Heart left ventricle (tissue), 16 donors: ENCODE data around the gene CASK. TPM values are rescaled to one million over a fixed set of nuclear protein-coding genes. Genes with fewer than 3 reads are reported as not detected.
"Not testable (repeated sequence)": the region's sequence is repeated elsewhere in the genome, so short reads cannot be mapped to it uniquely, and the experiment has no call there.

ENCODE experiments used
- ATAC-seq, 4 donors: fragments of 200-7000 bp; cut with Tn5 transposase; one replicate each; pipeline ENCODE4 v1.9.1; 2020 to 2022; ENCODE audit warnings: moderate library complexity in 4 of 4, mild to moderate bottlenecking in 3 of 4, moderate number of reproducible peaks in 1 of 4
- DNase-seq, 5 donors: peaks; one replicate each; pipeline ENCODE4 v3.0.0-alpha.2; 2020
- H3K27ac ChIP-seq, 12 donors: fragments of 200-600 bp; sonication (generic) in 4 of 12; one replicate each; pipeline versions ENCODE4 v1.5.0 to v1.8.0; 2016 to 2022; ENCODE audit warnings: mild to moderate bottlenecking in 2 of 12
- H3K27me3 ChIP-seq, 9 donors: fragments of 200-600 bp; sonication (generic) in 2 of 9; one replicate each; pipeline versions ENCODE4 v1.5.1 to v1.8.0; 2016 to 2022; ENCODE audit warnings: mild to moderate bottlenecking in 3 of 9
- H3K36me3 ChIP-seq, 9 donors: fragments of 200-600 bp; sonication (generic) in 2 of 9; one replicate each; pipeline versions ENCODE4 v1.5.0 to v1.8.0; 2018 to 2022; ENCODE audit warnings: mild to moderate bottlenecking in 2 of 9
- H3K4me1 ChIP-seq, 12 donors: fragments of 200-600 bp; sonication (generic) in 4 of 12; one replicate each; pipeline versions ENCODE4 v1.5.0 to v1.8.0; 2016 to 2022; ENCODE audit warnings: mild to moderate bottlenecking in 3 of 12
- H3K4me3 ChIP-seq, 12 donors: fragments of 200-600 bp; sonication (generic) in 4 of 12; one replicate each; pipeline versions ENCODE4 v1.5.0 to v1.8.0; 2017 to 2022; ENCODE audit warnings: mild to moderate bottlenecking in 9 of 12, moderate library complexity in 4 of 12
- H3K9me3 ChIP-seq, 12 donors: fragments of 200-600 bp; sonication (generic) in 4 of 12; one replicate each; pipeline versions ENCODE4 v1.5.0 to v1.8.0; 2016 to 2022; ENCODE audit warnings: mild to moderate bottlenecking in 1 of 12
- CTCF ChIP-seq, 12 donors: fragments of 200-600 bp; sonication (generic) in 4 of 12; IDR thresholded peaks; one replicate each; pipeline versions ENCODE4 v1.5.0 to v1.8.0; 2018 to 2022; ENCODE audit warnings: antibody characterized with exemption in 12 of 12, mild to moderate bottlenecking in 5 of 12
- POLR2A ChIP-seq, 2 donors: fragments of 450-650 bp; IDR thresholded peaks; one replicate each; pipeline ENCODE4 v1.6.1; 2017; ENCODE audit warnings: antibody characterized with exemption in 2 of 2, mild to moderate bottlenecking in 2 of 2, moderate library complexity in 2 of 2
- WGBS, 4 donors: extraction: QIAGEN DNeasy Blood & Tissue Kit in 2 of 4; methylation state at CpG; one replicate each; pipeline versions ENCODE4 v1.1.5 to v1.1.7; 2013 to 2018; 5-methylcytosine and 5-hydroxymethylcytosine counted together
- intact Hi-C, 10 donors: fragments of 100-400 bp; cut with DNase I; formaldehyde crosslinking; loops; one replicate each; pipeline versions ENCODE4 v1.11.1 to v1.14.2; 2022
- polyA plus RNA-seq, 2 donors: library from polyadenylated mRNA; stranded (reverse); fragments of 200-250 nt; gene quantifications; one replicate each; pipeline ENCODE4 v1.2.3, GENCODE V29; 2013
- total RNA-seq, 9 donors: library from RNA; depleted of rRNA in 2 of 9; stranded (reverse); fragments of >200 nt in 2 of 9; fragmentation: NEBNext Ultra II Directional in 3 of 9; extraction: Animal tissue kit (Norgen Biotek cat#: 25700) in 3 of 9; gene quantifications; one replicate each; pipeline versions ENCODE4 v1.1.0 to v1.2.4, GENCODE V29; 2016 to 2023
- donor health status: ischemic (EF 13 %, LVEDD 7.1; RV severe dilation, severe dysfunction).
- donor health status: healthy with polysubstance abuse.
- donor health status: DM: no; HTN: yes; CAD: no.
- donor health status: DM: no; HTN: no; CAD: no.
- donor health status: ischemic (EF 25% LVEDD 6.9; RV normal size, moderate dysfunction).
- donor health status: ischemic (EF 25% LVEDD 5.7; RV mildly dilated, moderate dysfunction).
- donor health status: healthy.
- donor health status: DM: yes; HTN: yes; CAD: no.
- donor health status: ischemic (EF 35%, LVEDD 5.7; RV mildly dilated, moderate dysfunction).
- donor health status: nonischemic (EF 11% LVEDD 7.7; RV severe dilation, severe dysfunction).
- donor health status: DM: yes; HTN: yes; CAD: no.
- donor health status: PGD.
- donor health status: ischemic (EF 29% LVEDD 5.4; RV normal size, mild dysfunction).
- donor health status: nonischemic (EF 23%, LVEDD 6.1; RV moderate dilation, normal function).

Gene CASK
- total and polyA plus RNA-seq, 11 donors = 2.9 to 25.6 (median 13.6) TPM

- H3K27ac ChIP-seq = peak overlapping the region in 1 of 12 donors; percentile 38
Measured at GRCh38 chrX:41720125-41720779, 203.1 kb downstream of the CASK start.

GRCh38 chrX:41719610-41720009, 203.7 kb downstream of the CASK start:
- intact Hi-C loops, H3K4me3 ChIP-seq, ATAC-seq, H3K36me3 ChIP-seq, DNase-seq: not testable (repeated sequence)
- Histone ChIP-seq H3K27me3 (peaks cover 0 to 11% (median 0%) of the 10 kb centered on the region in 9 donors), H3K9me3 (peaks cover 0 to 33% (median 0%) of the 10 kb centered on the region in 12 donors), H3K27ac (peak overlapping the region in 1 of 12 donors; percentile 38), H3K4me1 (peaks cover 0 to 20% (median 0%) of the 10 kb centered on the region in 12 donors)
- WGBS, 4 donors = 92 to 96% (median 93%) methylated on average over 6 of the region's 6 CpGs

More at GRCh38 chrX:41720125-41720779, 203.1 kb downstream of the CASK start:
- Histone ChIP-seq H3K4me1 (peaks cover 0 to 20% (median 0%) of the 10 kb centered on the region in 12 donors), H3K9me3 (peaks cover 0 to 33% (median 0%) of the 10 kb centered on the region in 12 donors), H3K4me3 (no peak overlapping the region), H3K27me3 (peaks cover 0 to 11% (median 0%) of the 10 kb centered on the region in 9 donors), H3K36me3 (no peaks in the 10 kb centered on the region)
- 68 to 91% (median 84%) methylated on average over 3 of the region's 3 CpGs for WGBS, 4 donors
- TF ChIP-seq POLR2A (IDR thresholded peaks at IDR 0.05) (no peak), CTCF (IDR thresholded peaks at IDR 0.05) (no peak)
- no peak for ATAC-seq
- DNase-seq = no peak
- intact Hi-C loops = no loop called here

GRCh38 chrX:41718481-41719235, 204.7 kb downstream of the CASK start:
- 81 to 95% (median 90%) methylated on average over 4 of the region's 4 CpGs for WGBS, 4 donors
- Histone ChIP-seq H3K27me3 (peaks cover 0 to 6% (median 0%) of the 10 kb centered on the region in 9 donors), H3K4me3 (no peak overlapping the region), H3K36me3 (no peaks in the 10 kb centered on the region), H3K9me3 (peaks cover 0 to 33% (median 0%) of the 10 kb centered on the region in 12 donors), H3K4me1 (peaks cover 0 to 15% (median 0%) of the 10 kb centered on the region in 12 donors), H3K27ac (no peak overlapping the region)
- TF ChIP-seq POLR2A (IDR thresholded peaks at IDR 0.05) (no peak), CTCF (IDR thresholded peaks at IDR 0.05) (no peak)
- no peak for ATAC-seq
- intact Hi-C loops = no loop called here
- no peak for DNase-seq

GRCh38 chrX:41716767-41717473, 206.4 kb downstream of the CASK start:
- ATAC-seq = no peak
- intact Hi-C loops = no loop called here
- Histone ChIP-seq H3K9me3 (peaks cover 0 to 33% (median 0%) of the 10 kb centered on the region in 12 donors), H3K4me3 (no peak overlapping the region), H3K36me3 (no peaks in the 10 kb centered on the region), H3K27ac (no peak overlapping the region), H3K27me3 (peaks cover 0 to 5% (median 0%) of the 10 kb centered on the region in 9 donors), H3K4me1 (peaks cover 0 to 6% (median 0%) of the 10 kb centered on the region in 12 donors)
- WGBS, 4 donors = 90 to 96% (median 92%) methylated on average over 12 of the region's 12 CpGs
- TF ChIP-seq CTCF (IDR thresholded peaks at IDR 0.05) (no peak), POLR2A (IDR thresholded peaks at IDR 0.05) (no peak)
- DNase-seq = no peak
